NB4 (cell line): Measurements from ENCODE around the gene MRPL12.

ENCODE experiments used
- POLR2A ChIP-seq: IDR thresholded peaks from 2 replicates; pipeline ENCODE4 v1.6.1; 2011; ENCODE audit warnings: mild to moderate bottlenecking; ENCODE audit not compliant: insufficient read length; ENCODE audit errors: extremely low read depth
- TF ChIP-seq, protein P1 (sequence below): IDR thresholded peaks from one replicate; pipeline ENCODE4 v1.5.1; 2012; ENCODE audit warnings: low read depth, low read length
- TF ChIP-seq, protein P2 (sequence below): IDR thresholded peaks from 2 replicates; pipeline ENCODE4 v1.6.1; 2011; ENCODE audit warnings: low read depth, low read length

- TF ChIP-seq, protein P1, sequence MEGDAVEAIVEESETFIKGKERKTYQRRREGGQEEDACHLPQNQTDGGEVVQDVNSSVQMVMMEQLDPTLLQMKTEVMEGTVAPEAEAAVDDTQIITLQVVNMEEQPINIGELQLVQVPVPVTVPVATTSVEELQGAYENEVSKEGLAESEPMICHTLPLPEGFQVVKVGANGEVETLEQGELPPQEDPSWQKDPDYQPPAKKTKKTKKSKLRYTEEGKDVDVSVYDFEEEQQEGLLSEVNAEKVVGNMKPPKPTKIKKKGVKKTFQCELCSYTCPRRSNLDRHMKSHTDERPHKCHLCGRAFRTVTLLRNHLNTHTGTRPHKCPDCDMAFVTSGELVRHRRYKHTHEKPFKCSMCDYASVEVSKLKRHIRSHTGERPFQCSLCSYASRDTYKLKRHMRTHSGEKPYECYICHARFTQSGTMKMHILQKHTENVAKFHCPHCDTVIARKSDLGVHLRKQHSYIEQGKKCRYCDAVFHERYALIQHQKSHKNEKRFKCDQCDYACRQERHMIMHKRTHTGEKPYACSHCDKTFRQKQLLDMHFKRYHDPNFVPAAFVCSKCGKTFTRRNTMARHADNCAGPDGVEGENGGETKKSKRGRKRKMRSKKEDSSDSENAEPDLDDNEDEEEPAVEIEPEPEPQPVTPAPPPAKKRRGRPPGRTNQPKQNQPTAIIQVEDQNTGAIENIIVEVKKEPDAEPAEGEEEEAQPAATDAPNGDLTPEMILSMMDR = no peak
- TF ChIP-seq, protein P2, sequence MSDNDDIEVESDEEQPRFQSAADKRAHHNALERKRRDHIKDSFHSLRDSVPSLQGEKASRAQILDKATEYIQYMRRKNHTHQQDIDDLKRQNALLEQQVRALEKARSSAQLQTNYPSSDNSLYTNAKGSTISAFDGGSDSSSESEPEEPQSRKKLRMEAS = peak; percentile 79
- TF ChIP-seq POLR2A = peak; percentile 30
Measured at GRCh38 chr17:81665205-81666091, 37.7 kb upstream of the MRPL12 start.
